ENCODE results near the gene USP3. TPM values are rescaled to one million over a fixed set of nuclear protein-coding genes. Genes with fewer than 3 reads are reported as not detected.

The USP3 gene
- total and polyA plus RNA-seq, 2 donors (not counting 3 experiments of a cell fraction or from before 2014, with no cell fraction given): 18.8 to 52.4 TPM

GRCh38 chr15:63501256-63502089, 2.9 kb upstream of the USP3 start:
- Histone ChIP-seq H3K9ac (replicated peaks; ENCODE audit: extremely low read depth, insufficient read depth, low read length) (peak overlapping the region; percentile 25), H4K20me1 (replicated peaks; ENCODE audit: control insufficient read depth, extremely low read depth, insufficient read depth, low read length) (peaks cover 2% of the 10 kb centered on the region), H3K79me2 (ENCODE audit: control insufficient read depth, insufficient read depth, low read length) (peaks cover 19% of the 10 kb centered on the region), H3K4me1 (ENCODE audit: control insufficient read depth, extremely low read depth, insufficient read depth, low read length) (peaks cover 35% of the 10 kb centered on the region), H2AFZ (ENCODE audit: low read depth, low read length) (peak overlapping the region; percentile 76), H3K9me1 (replicated peaks; ENCODE audit: control insufficient read depth, extremely low read depth, insufficient read depth, low read length) (no peaks in the 10 kb centered on the region), H3K27ac (ENCODE audit: insufficient read depth, low read depth, low read length) (peak overlapping the region; percentile 10), H3K4me3 (replicated peaks in 1 of 3; ENCODE audit: insufficient read depth in 1 of 3, low read depth in 1 of 3, low read length in 3 of 3) (peak overlapping the region in 2 of 3 experiments; percentile 3 to 41), H3K36me3 (ENCODE audit: control insufficient read depth in 2 of 2, extremely low read depth in 1 of 2, insufficient read depth in 2 of 2, low read length in 2 of 2) (no peaks in the 10 kb centered on the region), H3K4me2 (ENCODE audit: insufficient read depth, low read length) (peak overlapping the region; percentile 60), H3K27me3 (ENCODE audit: control insufficient read depth in 2 of 2, insufficient read depth in 2 of 2, low read length in 2 of 2) (peaks cover 0 to under 1% of the 10 kb centered on the region in 2 experiments), H3K9me3 (replicated peaks; ENCODE audit: control insufficient read depth, insufficient read depth, low read length) (no peaks in the 10 kb centered on the region)
- FAIRE-seq (peak; percentile 56), DNase-seq (ENCODE audit: low read depth, low spot score) (peak; percentile 72)
- ChIA-PET CTCF (interaction anchor here (0.9 to 6.1 kb wide), 11 partner anchors 8 to 212 kb away, joined by 3 to 76 read pairs (median 5); no protein-coding TSS in a partner anchor), POLR2A (interaction anchor here (0.6 kb wide), 1 partner anchor 17 kb away, joined by 3 read pairs; no protein-coding TSS in a partner anchor)
- no TSS peak for BruUV-seq (replicated peaks)
- intact Hi-C loops (cut with micrococcal nuclease) (loop anchor here (2.0 to 5.0 kb wide), 5 partner anchors 35 to 604 kb away; no protein-coding TSS in a partner anchor), dilution Hi-C loops (cut with MboI; ENCODE audit: extremely low pct_ligation_motif_present, low sequenced_read_pairs) (no loop called here)
- no peak for TF ChIP-seq CTCF (IDR thresholded peaks at IDR 0.05; ENCODE audit: extremely low read depth in 1 of 2, insufficient read depth in 1 of 2, low read depth in 1 of 2, low read length in 2 of 2)
- no peak for TF ChIP-seq EZH2 (IDR thresholded peaks at IDR 0.05; ENCODE audit: borderline replicate concordance, low read depth, low read length, severe bottlenecking)
- TF ChIP-seq POLR2AphosphoS5 (IDR thresholded peaks at IDR 0.05; ENCODE audit: insufficient read depth, low read depth, low read length): peak; percentile 36
- TF ChIP-seq POLR2A (IDR thresholded peaks at IDR 0.05; ENCODE audit: low read depth, low read length): peak; percentile 26
- no peak for TF ChIP-seq JUN (IDR thresholded peaks at IDR 0.05; ENCODE audit: borderline replicate concordance, insufficient read depth, insufficient read length, low read depth)
- TF ChIP-seq MAX (IDR thresholded peaks at IDR 0.05; ENCODE audit: insufficient read depth, insufficient read length): no peak
- no peak for TF ChIP-seq MYC (IDR thresholded peaks at IDR 0.05; ENCODE audit: low read depth, low read length)
- no peak for TF ChIP-seq FOS (IDR thresholded peaks at IDR 0.05; ENCODE audit: borderline replicate concordance, insufficient read depth, low read length)
- no peak for TF ChIP-seq GATA2 (IDR thresholded peaks at IDR 0.05; ENCODE audit: insufficient read depth, insufficient read length, low read depth, low read length)

Measured in endothelial cell of umbilical vein (primary cell).